HG03108 (cell line): ENCODE results near the gene R3HDML.
A peak's percentile ranks its signal among the peaks of the same experiment; 100 is the strongest.
"Not testable (repeated sequence)": the region's sequence is repeated elsewhere in the genome, so short reads cannot be mapped to it uniquely, and the experiment has no call there.

Source experiments
- ATAC-seq: cut with Tn5 transposase; IDR thresholded peaks from one replicate; pipeline ENCODE4 v1.9.1; 2021; ENCODE audit warnings: moderate library complexity; ENCODE audit not compliant: unreplicated experiment

Gene R3HDML

GRCh38 chr20:44336725-44337380, at the start of gene R3HDML:
TSS of gene R3HDML (plus strand) at chr20:44337043. CDS start at chr20:44337158, 115 bp downstream.
- ATAC-seq = no peak

GRCh38 chr20:44287272-44288097, 49.4 kb upstream of the R3HDML start:
- no peak for ATAC-seq

- no peak for ATAC-seq
Observed at GRCh38 chr20:44288252-44288651, 48.6 kb upstream of the R3HDML start.

- ATAC-seq = no peak
Observed at GRCh38 chr20:44291754-44292153, 45.1 kb upstream of the R3HDML start.

- ATAC-seq = no peak
Observed at GRCh38 chr20:44296011-44296410, 40.8 kb upstream of the R3HDML start.

GRCh38 chr20:44297721-44298120, 39.1 kb upstream of the R3HDML start:
- no peak for ATAC-seq

GRCh38 chr20:44299011-44299535, 37.8 kb upstream of the R3HDML start:
- not testable (repeated sequence) for ATAC-seq

- no peak for ATAC-seq
Observed at GRCh38 chr20:44301285-44301684, 35.6 kb upstream of the R3HDML start.

- no peak for ATAC-seq
Observed at GRCh38 chr20:44302026-44302669, 34.7 kb upstream of the R3HDML start.

- no peak for ATAC-seq
Observed at GRCh38 chr20:44302736-44303135, 34.1 kb upstream of the R3HDML start.

GRCh38 chr20:44304383-44304782, 32.5 kb upstream of the R3HDML start:
- ATAC-seq = no peak

- ATAC-seq = no peak
Observed at GRCh38 chr20:44306927-44307326, 29.9 kb upstream of the R3HDML start.

GRCh38 chr20:44309763-44310663, 26.8 kb upstream of the R3HDML start:
- ATAC-seq = peak; percentile 5

- peak; percentile 88 for ATAC-seq
Observed at GRCh38 chr20:44310664-44311639, 25.9 kb upstream of the R3HDML start, which contains the start of gene FITM2. TSS of gene FITM2 (minus strand) at chr20:44311202. CDS start at chr20:44311148, 54 bp downstream.

- ATAC-seq = no peak
Observed at GRCh38 chr20:44314870-44315269, 22.0 kb upstream of the R3HDML start.

- no peak for ATAC-seq
Observed at GRCh38 chr20:44319839-44320422, 16.9 kb upstream of the R3HDML start.

- ATAC-seq = no peak
Observed at GRCh38 chr20:44324343-44324742, 12.5 kb upstream of the R3HDML start.

GRCh38 chr20:44326391-44327159, 10.3 kb upstream of the R3HDML start:
- no peak for ATAC-seq
